ENCODE measurements around the gene RNU1-3. TPM values are rescaled to one million over a fixed set of nuclear protein-coding genes. Genes with fewer than 3 reads are reported as not detected.

The RNU1-3 gene
- total and polyA plus RNA-seq, 9 of the 15 experiments (the other 6 are each of a cell fraction or from before 2014, with no cell fraction given) = under 0.01 to 32,823 (median 2,538) TPM; not detected in 4

DNA sequence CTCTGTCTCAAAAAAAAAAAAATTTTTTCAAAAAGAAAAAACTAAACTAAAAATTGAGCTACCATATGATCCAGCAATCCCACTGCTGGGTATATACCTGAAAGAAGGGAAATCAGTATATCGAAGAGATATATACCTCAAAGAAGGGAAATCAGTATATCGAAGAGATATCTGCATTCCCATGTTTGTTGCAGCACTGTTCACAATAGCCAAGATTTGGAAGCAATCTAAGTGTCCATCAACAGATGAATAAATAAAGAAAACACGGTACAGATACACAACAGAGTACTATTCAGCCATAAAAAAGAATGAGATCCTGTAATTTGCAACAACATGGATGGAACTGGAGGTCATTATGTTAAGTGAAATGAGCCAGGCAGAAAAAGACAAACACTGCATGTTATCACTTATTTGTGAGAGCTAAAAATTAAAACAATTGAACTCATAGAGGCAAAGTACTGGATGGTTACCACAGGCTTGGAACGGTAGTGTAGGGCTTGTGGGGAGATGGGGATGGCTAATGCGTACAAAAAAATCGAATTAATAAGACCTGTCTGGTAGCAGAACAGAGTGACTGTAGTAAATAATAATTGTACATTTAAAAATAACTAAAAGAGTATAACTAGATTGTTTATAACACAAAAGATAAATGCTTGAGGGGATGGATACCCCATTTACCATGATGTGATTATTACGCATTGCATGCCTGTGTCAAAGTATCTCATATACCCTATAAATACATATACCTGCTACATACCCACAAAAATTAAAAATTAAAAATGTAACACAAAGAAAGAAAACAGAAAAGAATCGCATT lies 25.4 kb downstream of the RNU1-3 start (continued):
- TF ChIP-seq ZNF785 (CRISPR knock-in tag; IDR thresholded peaks at IDR 0.05) (0 out of 2 replicates have a peak, but pooled peaks have one; percentile 60), TSC22D4 (tag; IDR thresholded peaks at IDR 0.05) (peak; percentile 89; the same call in 1 of the 2 replicates), HDGF (IDR thresholded peaks at IDR 0.05) (0 out of 2 replicates have a peak, but pooled peaks have one; percentile 32), NFE2L1 (tag; IDR thresholded peaks at IDR 0.05; ENCODE audit: borderline replicate concordance, low read depth) (peak; percentile 18; the same call in 1 of the 2 replicates), GATA2 (CRISPR knock-in tag; IDR thresholded peaks at IDR 0.05) (0 out of 2 replicates have a peak, but pooled peaks have one; percentile 10), ZNF121 (CRISPR knock-in tag; conservative IDR thresholded peaks at IDR 0.05) (0 out of 2 replicates have a peak, but pooled peaks have one; percentile 3)
- TF ChIP-seq, protein P1, sequence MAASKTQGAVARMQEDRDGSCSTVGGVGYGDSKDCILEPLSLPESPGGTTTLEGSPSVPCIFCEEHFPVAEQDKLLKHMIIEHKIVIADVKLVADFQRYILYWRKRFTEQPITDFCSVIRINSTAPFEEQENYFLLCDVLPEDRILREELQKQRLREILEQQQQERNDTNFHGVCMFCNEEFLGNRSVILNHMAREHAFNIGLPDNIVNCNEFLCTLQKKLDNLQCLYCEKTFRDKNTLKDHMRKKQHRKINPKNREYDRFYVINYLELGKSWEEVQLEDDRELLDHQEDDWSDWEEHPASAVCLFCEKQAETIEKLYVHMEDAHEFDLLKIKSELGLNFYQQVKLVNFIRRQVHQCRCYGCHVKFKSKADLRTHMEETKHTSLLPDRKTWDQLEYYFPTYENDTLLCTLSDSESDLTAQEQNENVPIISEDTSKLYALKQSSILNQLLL (CRISPR knock-in tag; IDR thresholded peaks at IDR 0.05; ENCODE audit: borderline replicate concordance) = peak; percentile 76; the same call in 1 of the 2 replicates
- TF ChIP-seq, protein P2, sequence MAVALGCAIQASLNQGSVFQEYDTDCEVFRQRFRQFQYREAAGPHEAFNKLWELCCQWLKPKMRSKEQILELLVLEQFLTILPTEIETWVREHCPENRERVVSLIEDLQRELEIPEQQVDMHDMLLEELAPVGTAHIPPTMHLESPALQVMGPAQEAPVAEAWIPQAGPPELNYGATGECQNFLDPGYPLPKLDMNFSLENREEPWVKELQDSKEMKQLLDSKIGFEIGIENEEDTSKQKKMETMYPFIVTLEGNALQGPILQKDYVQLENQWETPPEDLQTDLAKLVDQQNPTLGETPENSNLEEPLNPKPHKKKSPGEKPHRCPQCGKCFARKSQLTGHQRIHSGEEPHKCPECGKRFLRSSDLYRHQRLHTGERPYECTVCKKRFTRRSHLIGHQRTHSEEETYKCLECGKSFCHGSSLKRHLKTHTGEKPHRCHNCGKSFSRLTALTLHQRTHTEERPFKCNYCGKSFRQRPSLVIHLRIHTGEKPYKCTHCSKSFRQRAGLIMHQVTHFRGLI (CRISPR knock-in tag; IDR thresholded peaks at IDR 0.05) = peak; percentile 58; the same call in 1 of the 2 replicates
- TF ChIP-seq, protein P3, sequence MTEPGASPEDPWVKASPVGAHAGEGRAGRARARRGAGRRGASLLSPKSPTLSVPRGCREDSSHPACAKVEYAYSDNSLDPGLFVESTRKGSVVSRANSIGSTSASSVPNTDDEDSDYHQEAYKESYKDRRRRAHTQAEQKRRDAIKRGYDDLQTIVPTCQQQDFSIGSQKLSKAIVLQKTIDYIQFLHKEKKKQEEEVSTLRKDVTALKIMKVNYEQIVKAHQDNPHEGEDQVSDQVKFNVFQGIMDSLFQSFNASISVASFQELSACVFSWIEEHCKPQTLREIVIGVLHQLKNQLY (CRISPR knock-in tag; conservative IDR thresholded peaks at IDR 0.05) = 0 out of 4 replicates have a peak, but pooled peaks of 1 of the 2 experiments have one; percentile 29
- TF ChIP-seq, protein P4, sequence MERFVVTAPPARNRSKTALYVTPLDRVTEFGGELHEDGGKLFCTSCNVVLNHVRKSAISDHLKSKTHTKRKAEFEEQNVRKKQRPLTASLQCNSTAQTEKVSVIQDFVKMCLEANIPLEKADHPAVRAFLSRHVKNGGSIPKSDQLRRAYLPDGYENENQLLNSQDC (CRISPR knock-in tag; IDR thresholded peaks at IDR 0.05) = 0 out of 2 replicates have a peak, but pooled peaks have one; percentile 75
- TF ChIP-seq, protein P5, sequence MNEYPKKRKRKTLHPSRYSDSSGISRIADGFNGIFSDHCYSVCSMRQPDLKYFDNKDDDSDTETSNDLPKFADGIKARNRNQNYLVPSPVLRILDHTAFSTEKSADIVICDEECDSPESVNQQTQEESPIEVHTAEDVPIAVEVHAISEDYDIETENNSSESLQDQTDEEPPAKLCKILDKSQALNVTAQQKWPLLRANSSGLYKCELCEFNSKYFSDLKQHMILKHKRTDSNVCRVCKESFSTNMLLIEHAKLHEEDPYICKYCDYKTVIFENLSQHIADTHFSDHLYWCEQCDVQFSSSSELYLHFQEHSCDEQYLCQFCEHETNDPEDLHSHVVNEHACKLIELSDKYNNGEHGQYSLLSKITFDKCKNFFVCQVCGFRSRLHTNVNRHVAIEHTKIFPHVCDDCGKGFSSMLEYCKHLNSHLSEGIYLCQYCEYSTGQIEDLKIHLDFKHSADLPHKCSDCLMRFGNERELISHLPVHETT (CRISPR knock-in tag; conservative IDR thresholded peaks at IDR 0.05 in 1 of 2, IDR thresholded peaks at IDR 0.05 in 1 of 2) = 0 out of 4 replicates have a peak, but pooled peaks of 1 of the 2 experiments have one; percentile 37
- TF ChIP-seq, protein P6, sequence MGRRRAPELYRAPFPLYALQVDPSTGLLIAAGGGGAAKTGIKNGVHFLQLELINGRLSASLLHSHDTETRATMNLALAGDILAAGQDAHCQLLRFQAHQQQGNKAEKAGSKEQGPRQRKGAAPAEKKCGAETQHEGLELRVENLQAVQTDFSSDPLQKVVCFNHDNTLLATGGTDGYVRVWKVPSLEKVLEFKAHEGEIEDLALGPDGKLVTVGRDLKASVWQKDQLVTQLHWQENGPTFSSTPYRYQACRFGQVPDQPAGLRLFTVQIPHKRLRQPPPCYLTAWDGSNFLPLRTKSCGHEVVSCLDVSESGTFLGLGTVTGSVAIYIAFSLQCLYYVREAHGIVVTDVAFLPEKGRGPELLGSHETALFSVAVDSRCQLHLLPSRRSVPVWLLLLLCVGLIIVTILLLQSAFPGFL (CRISPR knock-in tag; IDR thresholded peaks at IDR 0.05) = 0 out of 2 replicates have a peak, but pooled peaks have one; percentile 70
- TF ChIP-seq, protein P7, sequence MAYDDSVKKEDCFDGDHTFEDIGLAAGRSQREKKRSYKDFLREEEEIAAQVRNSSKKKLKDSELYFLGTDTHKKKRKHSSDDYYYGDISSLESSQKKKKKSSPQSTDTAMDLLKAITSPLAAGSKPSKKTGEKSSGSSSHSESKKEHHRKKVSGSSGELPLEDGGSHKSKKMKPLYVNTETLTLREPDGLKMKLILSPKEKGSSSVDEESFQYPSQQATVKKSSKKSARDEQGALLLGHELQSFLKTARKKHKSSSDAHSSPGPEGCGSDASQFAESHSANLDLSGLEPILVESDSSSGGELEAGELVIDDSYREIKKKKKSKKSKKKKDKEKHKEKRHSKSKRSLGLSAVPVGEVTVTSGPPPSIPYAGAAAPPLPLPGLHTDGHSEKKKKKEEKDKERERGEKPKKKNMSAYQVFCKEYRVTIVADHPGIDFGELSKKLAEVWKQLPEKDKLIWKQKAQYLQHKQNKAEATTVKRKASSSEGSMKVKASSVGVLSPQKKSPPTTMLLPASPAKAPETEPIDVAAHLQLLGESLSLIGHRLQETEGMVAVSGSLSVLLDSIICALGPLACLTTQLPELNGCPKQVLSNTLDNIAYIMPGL (CRISPR knock-in tag; IDR thresholded peaks at IDR 0.05) = peak; percentile 81
